ENCODE results near the gene ATP6V0B. TPM values are rescaled to one million over a fixed set of nuclear protein-coding genes. Genes with fewer than 3 reads are reported as not detected.
A peak's percentile ranks its signal among the peaks of the same experiment; 100 is the strongest.

Gene ATP6V0B
- polyA plus RNA-seq, 1 donor from 2014 or later: 580 TPM

DNA sequence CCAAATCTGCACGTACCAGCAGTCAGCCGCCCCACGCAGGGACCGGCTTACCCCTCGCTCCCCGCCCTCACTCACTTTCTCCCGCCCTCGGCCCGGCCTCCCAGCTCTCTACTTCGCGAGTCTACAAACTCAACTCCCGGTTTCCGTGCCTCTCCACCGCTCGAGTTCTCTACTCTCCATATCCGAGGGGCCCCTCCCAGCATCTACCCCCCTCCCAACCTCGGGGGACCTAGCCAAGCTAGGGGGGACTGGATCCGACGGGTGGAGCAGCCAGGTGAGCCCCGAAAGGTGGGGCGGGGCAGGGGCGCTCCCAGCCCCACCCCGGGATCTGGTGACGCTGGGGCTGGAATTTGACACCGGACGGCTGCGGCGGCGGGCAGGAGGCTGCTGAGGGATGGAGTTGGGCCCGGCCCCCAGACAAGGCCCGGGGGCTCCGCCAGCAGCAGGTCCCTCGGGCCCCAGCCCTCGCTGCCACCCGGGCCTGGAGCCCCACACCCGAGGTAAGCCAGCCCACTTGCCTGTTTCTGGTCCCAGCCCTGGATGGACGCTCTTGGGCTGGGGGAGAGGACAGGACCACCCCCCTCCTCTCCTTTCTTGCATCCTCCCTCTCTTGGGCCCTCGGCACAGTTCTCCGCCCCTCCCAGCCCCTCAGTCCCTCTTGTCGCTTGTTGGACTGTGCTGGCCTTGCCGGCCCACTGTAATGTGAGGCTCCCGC lies 41.2 kb upstream of the ATP6V0B start, which contains the start of gene ARTN:
Gene ARTN (plus strand): TSS at position 416 of the 715 bp plus-strand sequence. CDS start 1,856 bp downstream, outside the sequence.
- H3K27me3 ChIP-seq (ENCODE audit: insufficient read depth, low read depth, low read length): peaks cover 34% of the 10 kb centered on the region
- no peak within 1 kb of the TSS for H2AFZ ChIP-seq (ENCODE audit: low read depth, low read length)
- no peak within 1 kb of the TSS for H3K27ac ChIP-seq (ENCODE audit: low read length)

GRCh38 chr1:43934101-43934985 lies 40.4 kb upstream of the ATP6V0B start:
- Histone ChIP-seq H3F3A (ENCODE audit: insufficient read depth, low read length, poor library complexity, severe bottlenecking) (no peaks in the 10 kb centered on the region), H4K20me1 (ENCODE audit: insufficient read depth) (no peaks in the 10 kb centered on the region), H3K79me2 (replicated peaks; ENCODE audit: insufficient read depth, low read length) (no peaks in the 10 kb centered on the region), H3K4me2 (ENCODE audit: low read length) (no peak overlapping the region), H2AFZ (ENCODE audit: low read depth, low read length) (no peak overlapping the region), H3K4me3 (ENCODE audit: low read length) (no peak overlapping the region), H3K27me3 (ENCODE audit: insufficient read depth, low read depth, low read length) (peaks cover 34% of the 10 kb centered on the region), H3K9ac (ENCODE audit: low read length) (no peak overlapping the region), H3K9me3 (ENCODE audit: low read length) (no peaks in the 10 kb centered on the region), H3K36me3 (ENCODE audit: insufficient read depth, low read length) (no peaks in the 10 kb centered on the region), H3K9me2 (ENCODE audit: insufficient read depth, low read length) (no peaks in the 10 kb centered on the region), H3K27ac (ENCODE audit: low read length) (no peak overlapping the region)
- TF ChIP-seq, protein P1, sequence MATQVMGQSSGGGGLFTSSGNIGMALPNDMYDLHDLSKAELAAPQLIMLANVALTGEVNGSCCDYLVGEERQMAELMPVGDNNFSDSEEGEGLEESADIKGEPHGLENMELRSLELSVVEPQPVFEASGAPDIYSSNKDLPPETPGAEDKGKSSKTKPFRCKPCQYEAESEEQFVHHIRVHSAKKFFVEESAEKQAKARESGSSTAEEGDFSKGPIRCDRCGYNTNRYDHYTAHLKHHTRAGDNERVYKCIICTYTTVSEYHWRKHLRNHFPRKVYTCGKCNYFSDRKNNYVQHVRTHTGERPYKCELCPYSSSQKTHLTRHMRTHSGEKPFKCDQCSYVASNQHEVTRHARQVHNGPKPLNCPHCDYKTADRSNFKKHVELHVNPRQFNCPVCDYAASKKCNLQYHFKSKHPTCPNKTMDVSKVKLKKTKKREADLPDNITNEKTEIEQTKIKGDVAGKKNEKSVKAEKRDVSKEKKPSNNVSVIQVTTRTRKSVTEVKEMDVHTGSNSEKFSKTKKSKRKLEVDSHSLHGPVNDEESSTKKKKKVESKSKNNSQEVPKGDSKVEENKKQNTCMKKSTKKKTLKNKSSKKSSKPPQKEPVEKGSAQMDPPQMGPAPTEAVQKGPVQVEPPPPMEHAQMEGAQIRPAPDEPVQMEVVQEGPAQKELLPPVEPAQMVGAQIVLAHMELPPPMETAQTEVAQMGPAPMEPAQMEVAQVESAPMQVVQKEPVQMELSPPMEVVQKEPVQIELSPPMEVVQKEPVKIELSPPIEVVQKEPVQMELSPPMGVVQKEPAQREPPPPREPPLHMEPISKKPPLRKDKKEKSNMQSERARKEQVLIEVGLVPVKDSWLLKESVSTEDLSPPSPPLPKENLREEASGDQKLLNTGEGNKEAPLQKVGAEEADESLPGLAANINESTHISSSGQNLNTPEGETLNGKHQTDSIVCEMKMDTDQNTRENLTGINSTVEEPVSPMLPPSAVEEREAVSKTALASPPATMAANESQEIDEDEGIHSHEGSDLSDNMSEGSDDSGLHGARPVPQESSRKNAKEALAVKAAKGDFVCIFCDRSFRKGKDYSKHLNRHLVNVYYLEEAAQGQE (IDR thresholded peaks at IDR 0.05; ENCODE audit: borderline replicate concordance): no peak
- TF ChIP-seq EP300 (conservative IDR thresholded peaks at IDR 0.05; ENCODE audit: poor library complexity, severe bottlenecking) (no peak), RAD21 (conservative IDR thresholded peaks at IDR 0.05) (peak; percentile 77), EZH2 (IDR thresholded peaks at IDR 0.05; ENCODE audit: borderline replicate concordance, insufficient read depth, low read length, poor library complexity, severe bottlenecking) (no peak), SMC3 (conservative IDR thresholded peaks at IDR 0.05; ENCODE audit: poor library complexity) (peak; percentile 84)
- TF ChIP-seq, protein P2, sequence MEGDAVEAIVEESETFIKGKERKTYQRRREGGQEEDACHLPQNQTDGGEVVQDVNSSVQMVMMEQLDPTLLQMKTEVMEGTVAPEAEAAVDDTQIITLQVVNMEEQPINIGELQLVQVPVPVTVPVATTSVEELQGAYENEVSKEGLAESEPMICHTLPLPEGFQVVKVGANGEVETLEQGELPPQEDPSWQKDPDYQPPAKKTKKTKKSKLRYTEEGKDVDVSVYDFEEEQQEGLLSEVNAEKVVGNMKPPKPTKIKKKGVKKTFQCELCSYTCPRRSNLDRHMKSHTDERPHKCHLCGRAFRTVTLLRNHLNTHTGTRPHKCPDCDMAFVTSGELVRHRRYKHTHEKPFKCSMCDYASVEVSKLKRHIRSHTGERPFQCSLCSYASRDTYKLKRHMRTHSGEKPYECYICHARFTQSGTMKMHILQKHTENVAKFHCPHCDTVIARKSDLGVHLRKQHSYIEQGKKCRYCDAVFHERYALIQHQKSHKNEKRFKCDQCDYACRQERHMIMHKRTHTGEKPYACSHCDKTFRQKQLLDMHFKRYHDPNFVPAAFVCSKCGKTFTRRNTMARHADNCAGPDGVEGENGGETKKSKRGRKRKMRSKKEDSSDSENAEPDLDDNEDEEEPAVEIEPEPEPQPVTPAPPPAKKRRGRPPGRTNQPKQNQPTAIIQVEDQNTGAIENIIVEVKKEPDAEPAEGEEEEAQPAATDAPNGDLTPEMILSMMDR (IDR thresholded peaks at IDR 0.05; ENCODE audit: poor library complexity, severe bottlenecking): peak; percentile 82

More for the DNA sequence above, 41.2 kb upstream of the ATP6V0B start, which contains the start of gene ARTN:
- Histone ChIP-seq H3K9me2 (ENCODE audit: insufficient read depth, low read length) (no peaks in the 10 kb centered on the region), H3K9me3 (ENCODE audit: low read length) (no peaks in the 10 kb centered on the region), H3K9ac (ENCODE audit: low read length) (no peak within 1 kb of the TSS), H4K20me1 (ENCODE audit: insufficient read depth) (no peaks in the 10 kb centered on the region), H3K36me3 (ENCODE audit: insufficient read depth, low read length) (no peaks in the 10 kb centered on the region), H3K4me2 (ENCODE audit: low read length) (no peak within 1 kb of the TSS), H3F3A (ENCODE audit: insufficient read depth, low read length, poor library complexity, severe bottlenecking) (no peaks in the 10 kb centered on the region), H3K4me3 (ENCODE audit: low read length) (no peak within 1 kb of the TSS), H3K79me2 (replicated peaks; ENCODE audit: insufficient read depth, low read length) (no peaks in the 10 kb centered on the region)
- TF ChIP-seq POLR2AphosphoS5 (IDR thresholded peaks at IDR 0.05) (no peak), TAF1 (IDR thresholded peaks at IDR 0.05; ENCODE audit: low read depth) (no peak), SMC3 (conservative IDR thresholded peaks at IDR 0.05; ENCODE audit: poor library complexity) (no peak), MXI1 (conservative IDR thresholded peaks at IDR 0.05; ENCODE audit: poor library complexity, severe bottlenecking) (no peak), RAD21 (conservative IDR thresholded peaks at IDR 0.05) (no peak), EP300 (conservative IDR thresholded peaks at IDR 0.05; ENCODE audit: poor library complexity, severe bottlenecking) (no peak), EZH2 (IDR thresholded peaks at IDR 0.05; ENCODE audit: borderline replicate concordance, insufficient read depth, low read length, poor library complexity, severe bottlenecking) (no peak)
- TF ChIP-seq, protein P1 (IDR thresholded peaks at IDR 0.05; ENCODE audit: borderline replicate concordance): no peak
- TF ChIP-seq, protein P2 (IDR thresholded peaks at IDR 0.05; ENCODE audit: poor library complexity, severe bottlenecking): no peak

All from neural cell (in vitro differentiated cells).